Natural killer cell treated with Interleukin-12 subunit alpha and Interleukin-12 subunit beta and Interleukin-15 and Interleukin-18, amount 100 ng/mL, for 72 hours (primary cell): ENCODE results near the gene PHLDB2. TPM values are rescaled to one million over a fixed set of nuclear protein-coding genes. Genes with fewer than 3 reads are reported as not detected.

Experiments used
- ATAC-seq, 2 donors: fragments of 150-1000 bp; cut with Tn5 transposase in 1 of 2; sonication (Bioruptor Pico), chemical (Tn5 transposase) in 1 of 2; 2 replicates each; pipeline ENCODE4 v1.10.0; 2021
- DNase-seq: peaks from one replicate; pipeline ENCODE4 v3.0.0; 2022; ENCODE audit warnings: low spot score
- H3K27ac Mint-ChIP-seq, 2 donors: 1 replicate in 1 of 2; 2 replicates in 1 of 2; pipeline ENCODE4 v1.8.0; 2022; ENCODE audit warnings: mixed read lengths in 2 of 2, mild to moderate bottlenecking in 1 of 2, moderate library complexity in 1 of 2
- H3K27me3 Mint-ChIP-seq, 2 donors: 1 replicate in 1 of 2; 2 replicates in 1 of 2; pipeline ENCODE4 v1.8.0; 2022; ENCODE audit warnings: mixed read lengths in 2 of 2
- H3K36me3 Mint-ChIP-seq: one replicate; pipeline ENCODE4 v1.8.0; 2022; ENCODE audit warnings: mixed read lengths
- H3K4me1 Mint-ChIP-seq, 2 donors: 1 replicate in 1 of 2; 2 replicates in 1 of 2; pipeline ENCODE4 v1.8.0; 2022; ENCODE audit warnings: low read depth in 2 of 2, mixed read lengths in 2 of 2, mild to moderate bottlenecking in 1 of 2
- H3K4me3 Mint-ChIP-seq: one replicate; pipeline ENCODE4 v1.8.0; 2022; ENCODE audit warnings: mixed read lengths
- H3K9me3 Mint-ChIP-seq: 2 replicates; pipeline ENCODE4 v1.8.0; 2022; ENCODE audit warnings: mixed read lengths
- total RNA-seq, 2 donors: library from RNA; stranded (reverse); gene quantifications; one replicate each; pipeline ENCODE4 v1.2.3, GENCODE V29; 2022

Gene PHLDB2
- total RNA-seq, 2 donors from 2014 or later: 12.2 to 13.6 TPM

DNA sequence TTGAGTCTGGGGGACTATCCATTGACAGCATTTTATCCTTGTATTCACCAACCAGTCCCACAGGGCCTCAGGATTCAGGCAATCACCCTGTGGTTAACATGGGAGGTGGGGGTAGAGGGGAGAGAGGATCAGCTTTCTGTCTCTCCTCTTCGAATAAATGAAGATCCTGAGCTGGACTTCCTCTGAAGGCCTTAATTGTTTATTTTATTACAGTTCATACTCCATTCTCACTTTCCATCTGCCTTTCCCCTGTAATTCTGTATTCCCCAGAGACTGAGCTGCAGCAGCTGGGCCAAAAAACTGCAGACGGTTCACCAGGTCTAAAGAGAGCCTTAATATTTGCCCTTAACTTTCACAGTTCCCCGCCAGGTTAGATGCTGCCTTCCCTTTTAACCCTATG is 151.6 kb downstream of the PHLDB2 start:
- Mint-ChIP-seq H3K4me3 (no peak overlapping the region), H3K4me1 (peaks cover 0 to 6% of the 10 kb centered on the region in 2 donors), H3K27ac (no peak overlapping the region), H3K36me3 (no peaks in the 10 kb centered on the region), H3K9me3 (no peaks in the 10 kb centered on the region), H3K27me3 (no peaks in the 10 kb centered on the region)
- no peak for DNase-seq
- ATAC-seq: no peak

DNA sequence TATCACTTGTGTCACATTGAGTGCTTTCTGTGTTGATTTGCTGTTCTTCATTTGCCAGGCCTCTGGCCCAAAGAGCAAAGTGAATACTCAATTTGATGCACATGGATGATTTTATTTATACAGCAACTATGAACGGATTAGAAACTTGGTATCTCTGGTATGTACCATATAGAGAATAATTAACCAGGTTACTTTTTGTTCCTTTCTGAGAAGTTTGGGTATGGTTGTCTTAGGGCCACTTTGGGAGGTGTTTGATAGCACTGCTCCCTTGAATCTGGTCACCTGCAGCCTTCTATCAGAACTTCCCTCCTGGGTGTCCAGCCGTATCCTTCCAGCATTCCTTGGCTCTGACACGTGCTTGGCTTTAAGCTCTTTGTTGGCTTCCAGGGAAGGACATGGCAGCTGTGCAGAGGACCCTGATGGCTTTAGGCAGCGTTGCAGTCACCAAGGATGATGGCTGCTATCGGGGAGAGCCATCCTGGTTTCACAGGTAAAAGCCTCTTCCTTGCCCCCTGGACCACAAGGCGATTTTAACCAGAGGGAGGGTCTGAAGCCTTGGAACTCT is 152.4 kb downstream of the PHLDB2 start:
- Mint-ChIP-seq H3K9me3 (no peaks in the 10 kb centered on the region), H3K27me3 (no peaks in the 10 kb centered on the region), H3K4me1 (peaks cover 0 to 6% of the 10 kb centered on the region in 2 donors), H3K4me3 (no peak overlapping the region), H3K27ac (no peak overlapping the region), H3K36me3 (no peaks in the 10 kb centered on the region)
- ATAC-seq (no peak), DNase-seq (no peak)

DNA sequence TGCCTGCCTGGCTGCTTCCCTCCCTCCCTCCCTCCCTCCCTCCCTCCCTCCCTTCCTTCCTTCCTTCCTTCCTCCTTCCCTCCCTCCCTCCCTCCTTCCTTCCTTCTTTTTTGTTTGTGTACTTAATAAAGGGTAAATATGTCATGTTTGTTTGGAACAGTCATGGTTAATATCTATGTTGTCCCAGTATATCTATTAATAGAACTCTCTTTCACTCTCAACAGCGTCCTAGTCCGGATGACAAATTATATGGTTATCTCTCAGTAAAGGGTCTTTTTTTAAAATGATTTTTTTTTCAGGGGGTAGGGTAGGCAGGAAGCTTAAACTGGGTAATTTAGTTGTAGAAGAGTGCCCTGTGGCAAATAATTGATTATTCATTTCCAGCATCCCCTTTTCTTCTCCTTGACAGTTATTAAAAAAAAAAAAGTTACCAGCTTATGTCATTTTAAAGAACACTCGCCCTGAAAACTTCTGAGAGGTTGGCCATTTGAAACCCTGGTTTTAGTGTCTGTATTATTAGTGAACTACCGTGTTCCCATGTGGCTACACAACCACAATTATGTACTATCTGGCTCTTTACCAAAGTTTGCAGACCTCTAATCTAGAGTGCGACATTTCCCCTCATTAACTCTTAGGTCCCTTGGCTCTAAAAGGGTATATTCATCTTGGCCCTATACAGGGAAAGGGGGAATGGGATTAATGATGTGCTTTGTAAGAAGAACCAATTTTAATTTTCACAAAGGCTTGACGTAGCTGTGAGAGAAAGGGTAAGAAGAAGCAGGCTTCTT is 153.3 kb downstream of the PHLDB2 start:
- Mint-ChIP-seq H3K27me3 (no peaks in the 10 kb centered on the region), H3K4me3 (no peak overlapping the region), H3K27ac (no peak overlapping the region), H3K36me3 (no peaks in the 10 kb centered on the region), H3K9me3 (no peaks in the 10 kb centered on the region), H3K4me1 (peaks cover 0 to 6% of the 10 kb centered on the region in 2 donors)
- ATAC-seq (no peak), DNase-seq (no peak)

DNA sequence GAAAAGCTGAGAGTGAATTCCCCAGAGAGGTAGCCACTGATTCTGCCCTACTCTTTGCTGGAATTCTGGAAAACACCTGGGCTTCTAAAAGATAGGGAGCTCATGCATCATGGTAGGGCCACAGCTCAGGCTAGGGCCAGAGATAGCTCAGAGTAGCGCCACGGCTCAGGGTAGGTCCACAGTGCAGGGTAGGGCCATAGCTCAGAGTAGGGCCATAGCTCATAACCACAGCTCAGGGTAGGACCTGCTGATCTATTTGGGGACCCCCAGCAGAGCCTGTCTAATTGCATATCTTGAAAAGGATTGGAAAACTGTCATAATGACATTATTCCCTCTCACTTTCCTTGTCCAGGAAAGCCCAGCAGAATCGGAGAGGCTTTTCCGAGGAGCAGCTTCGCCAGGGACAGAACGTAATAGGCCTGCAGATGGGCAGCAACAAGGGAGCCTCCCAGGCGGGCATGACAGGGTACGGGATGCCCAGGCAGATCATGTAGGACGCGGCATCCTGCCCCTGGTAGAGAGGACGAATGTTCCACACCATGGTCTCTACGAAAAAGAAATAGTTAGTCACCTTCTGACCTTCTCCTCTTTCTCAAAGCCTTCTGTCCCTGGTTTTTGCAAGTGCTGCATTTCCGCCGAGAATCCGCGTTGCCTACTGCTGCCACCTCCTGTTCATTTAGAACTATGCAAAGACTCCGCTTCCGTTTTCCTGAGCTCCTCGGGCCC is 154.2 kb downstream of the PHLDB2 start:
- Mint-ChIP-seq H3K27me3 (no peaks in the 10 kb centered on the region), H3K4me1 (peaks cover 0 to 6% of the 10 kb centered on the region in 2 donors), H3K36me3 (no peaks in the 10 kb centered on the region), H3K27ac (no peak overlapping the region), H3K9me3 (no peaks in the 10 kb centered on the region), H3K4me3 (no peak overlapping the region)
- ATAC-seq (peak; percentile 75 to 76), DNase-seq (no peak)

DNA sequence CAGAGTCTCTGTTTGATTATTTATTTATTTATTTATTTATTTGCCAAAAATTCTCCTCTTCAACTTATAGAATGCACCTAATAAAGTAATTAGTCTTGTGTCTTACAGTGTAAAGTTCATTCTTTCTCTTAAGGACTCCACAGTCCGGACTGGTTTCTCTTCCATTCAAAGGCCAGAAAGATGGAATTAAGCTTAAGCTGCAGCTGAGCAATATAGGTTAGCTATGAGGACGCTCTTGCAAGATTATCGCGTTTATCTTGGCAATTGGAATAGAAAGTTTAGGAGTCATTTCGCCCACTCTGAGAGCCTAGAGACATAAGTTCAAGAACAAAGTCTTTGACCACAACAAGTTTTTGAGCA is 154.7 kb downstream of the PHLDB2 start:
- Mint-ChIP-seq H3K36me3 (no peaks in the 10 kb centered on the region), H3K4me3 (no peak overlapping the region), H3K9me3 (no peaks in the 10 kb centered on the region), H3K27ac (no peak overlapping the region), H3K27me3 (no peaks in the 10 kb centered on the region), H3K4me1 (peaks cover 0 to 6% of the 10 kb centered on the region in 2 donors)
- no peak for DNase-seq
- ATAC-seq: no peak

DNA sequence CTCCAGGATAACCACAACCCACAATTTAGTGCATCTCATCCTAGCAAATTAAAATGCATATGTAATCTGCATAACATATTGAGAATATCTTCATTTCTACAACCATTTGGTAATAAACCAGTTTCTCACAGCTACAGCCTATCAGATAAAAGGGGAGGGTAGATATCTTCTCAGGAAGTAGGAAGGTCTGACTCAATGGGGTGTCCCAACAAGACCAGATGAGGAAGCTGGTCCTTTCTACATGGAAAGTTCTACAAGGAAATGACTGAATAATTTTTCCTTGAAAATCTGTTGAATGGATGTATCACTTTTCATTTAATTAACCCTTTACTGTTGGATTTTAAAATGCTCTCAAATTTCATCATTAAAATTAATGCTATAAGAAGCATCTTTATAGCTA is 158.0 kb downstream of the PHLDB2 start:
- H3K4me3 Mint-ChIP-seq: no peak overlapping the region
- H3K27me3 Mint-ChIP-seq: no peaks in the 10 kb centered on the region
- ATAC-seq (no peak), DNase-seq (no peak)
- no peaks in the 10 kb centered on the region for H3K9me3 Mint-ChIP-seq
- peaks cover 0 to 6% of the 10 kb centered on the region in 2 donors for H3K4me1 Mint-ChIP-seq
- H3K36me3 Mint-ChIP-seq: no peaks in the 10 kb centered on the region
- no peak overlapping the region for H3K27ac Mint-ChIP-seq

DNA sequence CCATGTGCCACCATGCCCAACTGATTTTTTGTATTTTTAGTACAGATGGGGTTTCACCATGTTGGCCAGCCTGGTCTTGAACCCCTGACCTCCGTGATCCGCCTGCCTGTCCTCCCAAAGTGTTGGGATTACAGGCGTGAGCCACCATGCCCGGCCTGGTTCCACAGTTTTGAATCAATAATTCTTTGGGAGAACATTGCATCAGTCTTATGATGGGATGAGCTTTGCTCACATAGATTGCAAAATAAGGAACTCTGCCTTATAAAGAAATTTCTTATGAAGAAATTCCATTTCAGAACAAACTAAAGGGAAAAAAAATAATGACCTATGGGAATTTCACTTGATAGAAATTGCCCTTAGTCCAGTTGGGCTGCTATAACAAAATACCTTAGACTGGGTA is 159.6 kb downstream of the PHLDB2 start:
- Mint-ChIP-seq H3K4me3 (no peak overlapping the region), H3K27ac (no peak overlapping the region), H3K9me3 (no peaks in the 10 kb centered on the region), H3K4me1 (peaks cover 0 to 2% of the 10 kb centered on the region in 2 donors), H3K36me3 (no peaks in the 10 kb centered on the region), H3K27me3 (no peaks in the 10 kb centered on the region)
- ATAC-seq (no peak), DNase-seq (no peak)

DNA sequence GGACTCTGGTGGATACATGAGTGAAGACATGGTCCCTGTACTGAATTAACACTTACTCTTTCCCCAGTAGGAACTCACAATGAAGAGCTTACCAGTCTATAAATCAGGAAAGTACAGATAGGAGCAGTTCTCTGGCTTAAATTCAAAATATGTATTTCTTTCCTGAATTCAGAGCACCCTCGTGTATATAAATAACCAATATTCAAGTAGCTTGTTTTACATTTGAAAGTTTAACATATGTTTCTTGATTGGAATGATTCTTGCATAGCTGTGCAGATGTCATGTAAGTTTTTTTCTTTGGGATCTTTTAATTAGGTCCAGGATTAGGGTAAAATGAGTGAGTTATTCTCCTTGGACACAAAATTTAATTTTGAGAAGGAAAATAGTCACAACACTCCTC is 160.7 kb downstream of the PHLDB2 start:
- H3K9me3 Mint-ChIP-seq: no peaks in the 10 kb centered on the region
- H3K27ac Mint-ChIP-seq: no peak overlapping the region

DNA sequence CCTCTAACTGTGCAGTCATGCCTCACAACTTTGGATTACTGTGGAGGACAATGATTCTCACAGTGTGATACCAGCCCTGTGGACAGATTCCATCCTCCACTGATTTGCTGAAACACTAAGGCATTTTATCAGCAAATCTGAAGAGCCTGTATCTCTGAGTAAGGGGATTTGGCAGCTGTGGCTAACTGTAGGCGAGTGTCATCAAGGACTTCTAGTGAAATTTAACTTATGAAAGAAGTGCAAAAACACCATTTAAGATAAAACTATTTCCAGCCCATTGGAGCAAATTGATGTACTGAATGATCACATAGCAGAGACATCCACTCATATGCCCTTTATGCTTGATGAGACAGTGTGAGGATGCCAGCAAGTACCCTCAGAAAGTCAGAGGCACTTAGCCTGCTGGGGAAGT is 161.6 kb downstream of the PHLDB2 start:
- H3K27me3 Mint-ChIP-seq: no peaks in the 10 kb centered on the region
- no peak overlapping the region for H3K4me3 Mint-ChIP-seq
- H3K4me1 Mint-ChIP-seq: no peaks in the 10 kb centered on the region
- H3K27ac Mint-ChIP-seq: no peak overlapping the region
- ATAC-seq: no peak
- no peaks in the 10 kb centered on the region for H3K36me3 Mint-ChIP-seq
- no peaks in the 10 kb centered on the region for H3K9me3 Mint-ChIP-seq
- DNase-seq: no peak

More for the DNA sequence above, 160.7 kb downstream of the PHLDB2 start:
- Mint-ChIP-seq H3K4me1 (no peaks in the 10 kb centered on the region), H3K4me3 (no peak overlapping the region), H3K36me3 (no peaks in the 10 kb centered on the region), H3K27me3 (no peaks in the 10 kb centered on the region)
- no peak for ATAC-seq
- DNase-seq: no peak

Other genes starting within 250 kb of the PHLDB2 start
- gene PLCXD2, start 184.6 kb upstream of the PHLDB2 start, total RNA-seq: 10 to 100 TPM; 15.0 to 26.1 TPM
- 10 to 100 TPM; 27.2 to 41.6 TPM for gene ABHD10, start 119.8 kb downstream of the PHLDB2 start, total RNA-seq
- under 1 TPM in 1 of 2 donors, not detected in 1; 0.74 TPM for gene TAGLN3, start 139.7 kb downstream of the PHLDB2 start, total RNA-seq
- not detected for gene TMPRSS7, start 175.5 kb downstream of the PHLDB2 start, total RNA-seq
- 1 to 10 TPM in 1 of 2 donors, under 1 TPM in 1; 0.64 to 1.8 TPM for gene C3orf52, start 227.1 kb downstream of the PHLDB2 start, total RNA-seq